Gastroesophageal sphincter (tissue), 3 donors: ENCODE data around the gene MAPK8.

ENCODE experiments used
- EP300 ChIP-seq: sonication (generic); formaldehyde crosslinking; IDR thresholded peaks from one replicate; pipeline ENCODE4 v1.6.1; 2017; ENCODE audit warnings: antibody characterized with exemption, mild to moderate bottlenecking
- POLR2A ChIP-seq, 2 donors: fragments of 450-650 bp; IDR thresholded peaks; one replicate each; pipeline ENCODE4 v1.6.1; 2017; ENCODE audit warnings: antibody characterized with exemption in 2 of 2, mild to moderate bottlenecking in 2 of 2, moderate library complexity in 1 of 2
- TF ChIP-seq, protein P1 (sequence below), 4 experiments: fragments of 200-600 bp in 2 of 4; fragments of 450-650 bp in 2 of 4; sonication (generic) in 1 of 4; IDR thresholded peaks; one replicate each; pipeline ENCODE4 v1.5.1; 2017 to 2019; ENCODE audit warnings: antibody characterized with exemption in 4 of 4, mild to moderate bottlenecking in 2 of 4, moderate library complexity in 2 of 4

DNA sequence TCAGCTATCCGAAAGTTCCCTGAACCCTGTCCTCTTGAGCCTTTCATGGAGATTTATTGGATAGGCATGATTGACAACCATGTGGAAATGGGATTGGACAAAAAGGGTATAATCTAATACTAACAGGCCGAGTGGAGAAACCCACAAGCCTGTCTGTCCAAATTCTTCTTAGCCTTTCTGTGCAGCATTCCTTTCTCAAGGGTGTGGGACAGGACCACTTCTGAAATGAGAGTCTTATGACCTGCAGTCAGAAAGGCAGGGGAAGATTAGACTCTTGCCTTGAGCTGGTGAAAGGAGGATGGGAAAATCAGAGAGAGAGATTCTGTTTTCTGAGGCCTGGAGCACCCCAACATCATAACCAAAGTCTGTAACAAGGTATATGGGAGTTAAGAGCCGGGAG is 85.5 kb downstream of the MAPK8 start:
- TF ChIP-seq, protein P1, sequence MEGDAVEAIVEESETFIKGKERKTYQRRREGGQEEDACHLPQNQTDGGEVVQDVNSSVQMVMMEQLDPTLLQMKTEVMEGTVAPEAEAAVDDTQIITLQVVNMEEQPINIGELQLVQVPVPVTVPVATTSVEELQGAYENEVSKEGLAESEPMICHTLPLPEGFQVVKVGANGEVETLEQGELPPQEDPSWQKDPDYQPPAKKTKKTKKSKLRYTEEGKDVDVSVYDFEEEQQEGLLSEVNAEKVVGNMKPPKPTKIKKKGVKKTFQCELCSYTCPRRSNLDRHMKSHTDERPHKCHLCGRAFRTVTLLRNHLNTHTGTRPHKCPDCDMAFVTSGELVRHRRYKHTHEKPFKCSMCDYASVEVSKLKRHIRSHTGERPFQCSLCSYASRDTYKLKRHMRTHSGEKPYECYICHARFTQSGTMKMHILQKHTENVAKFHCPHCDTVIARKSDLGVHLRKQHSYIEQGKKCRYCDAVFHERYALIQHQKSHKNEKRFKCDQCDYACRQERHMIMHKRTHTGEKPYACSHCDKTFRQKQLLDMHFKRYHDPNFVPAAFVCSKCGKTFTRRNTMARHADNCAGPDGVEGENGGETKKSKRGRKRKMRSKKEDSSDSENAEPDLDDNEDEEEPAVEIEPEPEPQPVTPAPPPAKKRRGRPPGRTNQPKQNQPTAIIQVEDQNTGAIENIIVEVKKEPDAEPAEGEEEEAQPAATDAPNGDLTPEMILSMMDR (IDR thresholded peaks at IDR 0.05), result no peak
- TF ChIP-seq EP300, result no peak
- TF ChIP-seq POLR2A (IDR thresholded peaks at IDR 0.05), result no peak
